CD14-positive monocyte (primary cell): ENCODE results near the gene GFM2. TPM values are rescaled to one million over a fixed set of nuclear protein-coding genes. Genes with fewer than 3 reads are reported as not detected.

Experiments used
- DNase-seq, 3 donors: peaks; one replicate each; pipeline ENCODE4 v3.0.0-alpha.2; 2011 to 2022
- H2AFZ ChIP-seq: 2 replicates; pipeline ENCODE4 v1.6.0; 2012; ENCODE audit warnings: mild to moderate bottlenecking, low read depth, low read length, inconsistent platforms; ENCODE audit not compliant: insufficient read depth, poor library complexity, severe bottlenecking
- H3K27ac ChIP-seq, 2 donors: 1 replicate in 1 of 2; 2 replicates in 1 of 2; pipeline ENCODE4 v1.5.1; 2012 to 2013; ENCODE audit warnings: low read length in 2 of 2, control low read depth in 1 of 2, inconsistent platforms in 1 of 2, low read depth in 1 of 2, mild to moderate bottlenecking in 1 of 2
- H3K27me3 ChIP-seq, 2 donors: one replicate each; pipeline versions ENCODE4 v1.6.0 to v1.6.1; 2011 to 2013; ENCODE audit warnings: low read length in 2 of 2; ENCODE audit not compliant: control insufficient read depth in 2 of 2, insufficient read depth in 2 of 2
- H3K36me3 ChIP-seq, 2 donors: replicated peaks in 1 of 2; 1 replicate in 1 of 2; 2 replicates in 1 of 2; pipeline versions ENCODE4 v1.5.1 to v1.6.1; 2012 to 2013; ENCODE audit warnings: low read length in 2 of 2, control low read depth in 1 of 2, inconsistent platforms in 1 of 2, mild to moderate bottlenecking in 1 of 2; ENCODE audit not compliant: insufficient read depth in 2 of 2, control insufficient read depth in 1 of 2
- H3K4me1 ChIP-seq, 2 donors: 1 replicate in 1 of 2; 2 replicates in 1 of 2; pipeline versions ENCODE4 v1.5.1 to v1.6.1; 2012 to 2013; ENCODE audit warnings: low read length in 2 of 2, control low read depth in 1 of 2, inconsistent platforms in 1 of 2, mild to moderate bottlenecking in 1 of 2, moderate library complexity in 1 of 2; ENCODE audit not compliant: insufficient read depth in 2 of 2, control insufficient read depth in 1 of 2
- H3K4me2 ChIP-seq: replicated peaks from 2 replicates; pipeline ENCODE3; 2012; ENCODE audit warnings: low read length, moderate library complexity, mild to moderate bottlenecking; ENCODE audit not compliant: poor library complexity, severe bottlenecking; ENCODE audit errors: extremely low read depth
- H3K4me3 ChIP-seq, 3 experiments: fragments of 200-600 bp in 1 of 3; sonication (generic) in 1 of 3; replicated peaks in 1 of 3; 1 replicate in 2 of 3; 2 replicates in 1 of 3; pipeline ENCODE4 v1.5.1; 2011 to 2013; ENCODE audit warnings: low read length in 3 of 3, mild to moderate bottlenecking in 3 of 3, control low read depth in 2 of 3, low read depth in 2 of 3, inconsistent platforms in 1 of 3, moderate library complexity in 1 of 3
- H3K79me2 ChIP-seq: 2 replicates; pipeline ENCODE4 v1.6.0; 2012; ENCODE audit warnings: mild to moderate bottlenecking, control low read depth, inconsistent platforms, low read length, moderate library complexity; ENCODE audit not compliant: insufficient read depth
- H3K9ac ChIP-seq: 2 replicates; pipeline ENCODE4 v1.6.0; 2017; ENCODE audit warnings: low read length, mild to moderate bottlenecking; ENCODE audit not compliant: insufficient read depth, poor library complexity, severe bottlenecking
- H3K9me3 ChIP-seq, 2 donors: replicated peaks in 1 of 2; 1 replicate in 1 of 2; 2 replicates in 1 of 2; pipeline versions ENCODE4 v1.5.1 to v1.6.1; 2012 to 2013; ENCODE audit warnings: low read length in 2 of 2, control low read depth in 1 of 2; ENCODE audit not compliant: control insufficient read depth in 1 of 2, insufficient read depth in 1 of 2
- H4K20me1 ChIP-seq: 2 replicates; pipeline ENCODE4 v1.6.0; 2012; ENCODE audit warnings: mild to moderate bottlenecking, low read length, control low read depth, moderate library complexity; ENCODE audit not compliant: insufficient read depth
- H3K27ac Mint-ChIP-seq, 7 donors: one replicate each; pipeline ENCODE4 v1.8.0; 2020; ENCODE audit warnings: mild to moderate bottlenecking in 7 of 7, mixed read lengths in 7 of 7, moderate library complexity in 6 of 7, inconsistent platforms in 2 of 7
- H3K27me3 Mint-ChIP-seq, 3 donors: one replicate each; pipeline ENCODE4 v1.8.0; 2021 to 2022; ENCODE audit warnings: low read depth in 3 of 3, mild to moderate bottlenecking in 3 of 3, mixed read lengths in 3 of 3, moderate library complexity in 3 of 3, inconsistent platforms in 1 of 3
- H3K36me3 Mint-ChIP-seq, 2 donors: one replicate each; pipeline ENCODE4 v1.8.0; 2020; ENCODE audit warnings: mixed read lengths in 2 of 2, inconsistent platforms in 1 of 2, mild to moderate bottlenecking in 1 of 2
- H3K4me1 Mint-ChIP-seq: one replicate; pipeline ENCODE4 v1.8.0; 2020; ENCODE audit warnings: mild to moderate bottlenecking, mixed read lengths
- H3K4me3 Mint-ChIP-seq, 2 donors: one replicate each; pipeline ENCODE4 v1.8.0; 2020; ENCODE audit warnings: mild to moderate bottlenecking in 2 of 2, mixed read lengths in 2 of 2, moderate library complexity in 1 of 2
- H3K9me3 Mint-ChIP-seq, 7 donors: one replicate each; pipeline ENCODE4 v1.8.0; 2020 to 2022; ENCODE audit warnings: mixed read lengths in 7 of 7, mild to moderate bottlenecking in 6 of 7, moderate library complexity in 6 of 7, inconsistent platforms in 2 of 7
- CTCF ChIP-seq: fragments of 200-600 bp; IDR thresholded peaks from one replicate; pipeline ENCODE4 v1.8.0; 2022; ENCODE audit warnings: antibody characterized with exemption, mild to moderate bottlenecking
- WGBS: methylation state at CpG from one replicate; pipeline ENCODE4 v1.1.5; 2013; ENCODE audit warnings: missing lambda C conversion rate; ENCODE audit not compliant: insufficient coverage; 5-methylcytosine and 5-hydroxymethylcytosine counted together
- intact Hi-C, 2 donors: fragments of 100-400 bp; cut with micrococcal nuclease; formaldehyde crosslinking; loops; one replicate each; pipeline versions ENCODE4 v1.15.0 to v1.15.1; 2023
- polyA plus RNA-seq, 3 donors: library from polyadenylated mRNA; depleted of rRNA in 1 of 3; unstranded in 2 of 3; stranded (reverse) in 1 of 3; fragments of 300-500 nt in 2 of 3; fragments of >200 nt in 1 of 3; fragmentation: Illumina TruSeq in 2 of 3; gene quantifications; 1 replicate in 2 of 3; 2 replicates in 1 of 3; pipeline ENCODE4 v1.2.3, GENCODE V29; 2012 to 2021

GFM2 gene
- polyA plus RNA-seq, 3 donors: 9.3 to 11.3 (median 10.6) TPM

GRCh38 chr5:74767579-74767913, 629 bp upstream of the GFM2 start:
- Histone ChIP-seq H3K4me3 (peak overlapping the region; percentile 76 to 95 (median 87)), H3K4me2 (peak overlapping the region; percentile 98), H3K27me3 (no peaks in the 10 kb centered on the region), H2AFZ (peak overlapping the region; percentile 94), H3K9ac (peak overlapping the region; percentile 77), H3K36me3 (peaks cover 37 to 57% of the 10 kb centered on the region in 2 donors), H3K79me2 (peaks cover 48% of the 10 kb centered on the region), H3K27ac (peak overlapping the region; percentile 69 to 84), H3K9me3 (no peaks in the 10 kb centered on the region), H4K20me1 (peaks cover 5% of the 10 kb centered on the region), H3K4me1 (peaks cover 17 to 29% of the 10 kb centered on the region in 2 donors)
- DNase-seq: peak in 2 of 3 donors; percentile 5 to 7
- TF ChIP-seq CTCF: no peak
- Mint-ChIP-seq H3K36me3 (peaks cover 33 to 42% of the 10 kb centered on the region in 2 donors), H3K9me3 (peaks cover 0 to 3% (median 0%) of the 10 kb centered on the region in 7 donors), H3K4me1 (peaks cover 19% of the 10 kb centered on the region), H3K4me3 (peak overlapping the region; percentile 99 to 100), H3K27ac (peak overlapping the region; percentile 94 to 99 (median 97)), H3K27me3 (no peaks in the 10 kb centered on the region)
- 0% methylated on average over 3 of the region's 9 CpGs for WGBS
- intact Hi-C loops: loop anchor here in 1 of 2 donors (2.0 to 5.0 kb wide), 2 partner anchors 80 to 1203 kb away; partner anchors contain the start of genes ANKRA2, HEXB and UTP15

GRCh38 chr5:74766418-74766848, 484 bp downstream of the GFM2 start:
- H4K20me1 ChIP-seq: peaks cover 5% of the 10 kb centered on the region
- H3K27me3 Mint-ChIP-seq: no peaks in the 10 kb centered on the region
- H3K36me3 ChIP-seq: peaks cover 37 to 57% of the 10 kb centered on the region in 2 donors
- peak; percentile 53 for TF ChIP-seq CTCF
- H3K27me3 ChIP-seq: no peaks in the 10 kb centered on the region
- H3K27ac Mint-ChIP-seq: peak overlapping the region; percentile 94 to 99 (median 97)
- peak overlapping the region; percentile 98 for H3K4me2 ChIP-seq
- H3K9me3 Mint-ChIP-seq: peaks cover 0 to under 1% (median 0%) of the 10 kb centered on the region in 7 donors
- H3K4me3 ChIP-seq: peak overlapping the region; percentile 76 to 95 (median 87)
- peak overlapping the region; percentile 77 for H3K9ac ChIP-seq
- H3K9me3 ChIP-seq: no peaks in the 10 kb centered on the region
- 0% methylated on average over 10 of the region's 10 CpGs for WGBS
- intact Hi-C loops: loop anchor here in 1 of 2 donors (2.0 to 5.0 kb wide), 2 partner anchors 79 to 1202 kb away; partner anchors contain the start of genes ANKRA2, HEXB and UTP15
- H3K4me1 Mint-ChIP-seq: peaks cover 19% of the 10 kb centered on the region
- peak overlapping the region; percentile 69 to 84 for H3K27ac ChIP-seq
- peaks cover 17 to 29% of the 10 kb centered on the region in 2 donors for H3K4me1 ChIP-seq
- H3K79me2 ChIP-seq: peaks cover 49% of the 10 kb centered on the region
- H2AFZ ChIP-seq: peak overlapping the region; percentile 94
- peaks cover 38 to 41% of the 10 kb centered on the region in 2 donors for H3K36me3 Mint-ChIP-seq
- peak overlapping the region; percentile 99 to 100 for H3K4me3 Mint-ChIP-seq
- peak; percentile 22 to 59 (median 51) for DNase-seq
